GM23248 (cell line): ENCODE measurements around the gene ARHGAP24. TPM values are rescaled to one million over a fixed set of nuclear protein-coding genes. Genes with fewer than 3 reads are reported as not detected.

Experiments
- DNase-seq: peaks from one replicate; pipeline ENCODE4 v3.0.0-alpha.2; 2015
- H2AFZ ChIP-seq: fragments of 200-600 bp; sonication (generic); 2 replicates; pipeline ENCODE4 v1.6.1; 2016; ENCODE audit warnings: antibody characterized with exemption
- H3F3A ChIP-seq: fragments of 200-600 bp; sonication (generic); 2 replicates; pipeline ENCODE4 v1.6.1; 2016; ENCODE audit warnings: mild to moderate bottlenecking, antibody characterized with exemption, mixed run types; ENCODE audit not compliant: insufficient read depth
- H3K27ac ChIP-seq: fragments of 200-600 bp; sonication (generic); 2 replicates; pipeline ENCODE4 v1.5.1; 2016; ENCODE audit warnings: mild to moderate bottlenecking
- H3K27me3 ChIP-seq: fragments of 200-600 bp; sonication (generic); replicated peaks from 2 replicates; pipeline ENCODE4 v1.6.1; 2016; ENCODE audit warnings: mild to moderate bottlenecking; ENCODE audit not compliant: insufficient read depth
- H3K36me3 ChIP-seq: fragments of 200-600 bp; sonication (generic); 2 replicates; pipeline ENCODE4 v1.6.1; 2016; ENCODE audit warnings: low read depth, mild to moderate bottlenecking
- H3K4me1 ChIP-seq: fragments of 200-600 bp; sonication (generic); 2 replicates; pipeline ENCODE4 v1.6.1; 2016; ENCODE audit warnings: mild to moderate bottlenecking; ENCODE audit not compliant: insufficient read depth
- H3K4me2 ChIP-seq: fragments of 200-600 bp; sonication (generic); one replicate; pipeline ENCODE4 v1.6.1; 2016; ENCODE audit warnings: mild to moderate bottlenecking; ENCODE audit not compliant: unreplicated experiment
- H3K4me3 ChIP-seq: fragments of 200-600 bp; sonication (generic); 2 replicates; pipeline ENCODE4 v1.5.1; 2016; ENCODE audit warnings: mild to moderate bottlenecking
- H3K79me2 ChIP-seq: fragments of 200-600 bp; sonication (generic); 2 replicates; pipeline ENCODE4 v1.6.1; 2016; ENCODE audit warnings: mild to moderate bottlenecking; ENCODE audit not compliant: insufficient read depth
- H3K9ac ChIP-seq: fragments of 200-600 bp; sonication (generic); 2 replicates; pipeline ENCODE4 v1.6.1; 2016; ENCODE audit warnings: mild to moderate bottlenecking
- H3K9me2 ChIP-seq: fragments of 200-600 bp; sonication (generic); 2 replicates; pipeline ENCODE4 v1.6.1; 2016; ENCODE audit warnings: mixed run types, mild to moderate bottlenecking, moderate library complexity; ENCODE audit not compliant: insufficient read depth
- H3K9me3 ChIP-seq: fragments of 200-600 bp; sonication (generic); one replicate; pipeline ENCODE4 v1.6.1; 2017; ENCODE audit warnings: low read depth
- H4K20me1 ChIP-seq: fragments of 200-600 bp; sonication (generic); 2 replicates; pipeline ENCODE4 v1.6.0; 2016; ENCODE audit not compliant: insufficient read depth
- EZH2 ChIP-seq: fragments of 200-600 bp; sonication (generic); IDR thresholded peaks from 2 replicates; pipeline ENCODE4 v1.6.1; 2018; ENCODE audit warnings: antibody characterized with exemption, mild to moderate bottlenecking; ENCODE audit not compliant: insufficient read depth, poor library complexity, severe bottlenecking
- EZH2phosphoT487 ChIP-seq: fragments of 200-600 bp; sonication (generic); IDR thresholded peaks from 2 replicates; pipeline ENCODE4 v1.6.1; 2018; ENCODE audit warnings: antibody characterized with exemption, moderate library complexity, mild to moderate bottlenecking, low read depth; ENCODE audit not compliant: insufficient read depth
- WGBS, 2 experiments: methylation state at CpG; one replicate each; pipeline ENCODE4 v1.1.6; 2015 to 2017; ENCODE audit warnings: low lambda C conversion rate in 2 of 2, low coverage in 1 of 2; ENCODE audit errors: missing lambda C conversion rate in 2 of 2; 5-methylcytosine and 5-hydroxymethylcytosine counted together
- in situ Hi-C: fragments of 300-500 bp; cut with MboI; formaldehyde crosslinking; loops from 2 replicates; pipeline ENCODE4 v1.15.0; 2020
- polyA plus RNA-seq: library from polyadenylated mRNA; unstranded; fragments of >200 nt; fragmentation: Nextera tagmentation; extraction: Ambion mirVana; gene quantifications from 2 replicates; pipeline ENCODE4 v1.2.1, GENCODE V29; 2016
- total RNA-seq: library from RNA; depleted of rRNA; stranded (reverse); fragments of >200 nt; shearing (Covaris generic); gene quantifications from 2 replicates; pipeline ENCODE4 v1.2.3, GENCODE V29; 2014

Gene ARHGAP24
- total and polyA plus RNA-seq, 2 experiments from 2014 or later = 24.1 to 31.6 TPM

- DNase-seq = no peak
- peaks cover 37% of the 10 kb centered on the region for H3F3A ChIP-seq
- WGBS, 2 experiments = 57 to 59% methylated on average over 1 of the region's 1 CpG
- no peaks in the 10 kb centered on the region for H3K9me2 ChIP-seq
- no peaks in the 10 kb centered on the region for H3K27me3 ChIP-seq
- no peaks in the 10 kb centered on the region for H3K36me3 ChIP-seq
- no peak overlapping the region for H3K9ac ChIP-seq
- no peak overlapping the region for H2AFZ ChIP-seq
- peaks cover 73% of the 10 kb centered on the region for H3K4me1 ChIP-seq
- TF ChIP-seq EZH2 (no peak), EZH2phosphoT487 (no peak)
- in situ Hi-C loops = loop anchor here (25.0 kb wide), 1 partner anchor 828 kb away; no protein-coding TSS in a partner anchor
- H3K4me3 ChIP-seq = no peak overlapping the region
- H3K79me2 ChIP-seq = peaks cover 69% of the 10 kb centered on the region
- no peak overlapping the region for H3K4me2 ChIP-seq
- H4K20me1 ChIP-seq = no peaks in the 10 kb centered on the region
- no peaks in the 10 kb centered on the region for H3K9me3 ChIP-seq
- H3K27ac ChIP-seq = no peak overlapping the region
Measured at GRCh38 chr4:85965529-85965928, 490.6 kb downstream of the ARHGAP24 start.

- peaks cover 72% of the 10 kb centered on the region for H3K79me2 ChIP-seq
- no peak overlapping the region for H3K27ac ChIP-seq
- no peaks in the 10 kb centered on the region for H3K36me3 ChIP-seq
- no peaks in the 10 kb centered on the region for H4K20me1 ChIP-seq
- WGBS, 2 experiments = 10 to 27% methylated on average over 2 of the region's 2 CpGs
- DNase-seq = peak; percentile 47
- in situ Hi-C loops = loop anchor here (25.0 kb wide), 1 partner anchor 829 kb away; no protein-coding TSS in a partner anchor
- H3F3A ChIP-seq = peaks cover 37% of the 10 kb centered on the region
- H3K4me3 ChIP-seq = no peak overlapping the region
- H2AFZ ChIP-seq = no peak overlapping the region
- H3K4me1 ChIP-seq = peaks cover 78% of the 10 kb centered on the region
- H3K9ac ChIP-seq = no peak overlapping the region
- H3K9me2 ChIP-seq = no peaks in the 10 kb centered on the region
- H3K9me3 ChIP-seq = no peaks in the 10 kb centered on the region
- no peaks in the 10 kb centered on the region for H3K27me3 ChIP-seq
- H3K4me2 ChIP-seq = peak overlapping the region; percentile 24
- TF ChIP-seq EZH2phosphoT487 = no peak
- TF ChIP-seq EZH2 = no peak
Measured at GRCh38 chr4:85966373-85966772, 491.4 kb downstream of the ARHGAP24 start.

- Histone ChIP-seq H3K36me3 (no peaks in the 10 kb centered on the region), H3F3A (peaks cover 38% of the 10 kb centered on the region), H3K4me1 (peaks cover 76% of the 10 kb centered on the region), H3K9me2 (no peaks in the 10 kb centered on the region), H3K27me3 (no peaks in the 10 kb centered on the region), H3K4me2 (peak overlapping the region; percentile 59), H3K9me3 (no peaks in the 10 kb centered on the region), H3K79me2 (peaks cover 59% of the 10 kb centered on the region), H3K4me3 (no peak overlapping the region), H3K9ac (no peak overlapping the region), H2AFZ (no peak overlapping the region), H3K27ac (peak overlapping the region; percentile 50), H4K20me1 (no peaks in the 10 kb centered on the region)
- in situ Hi-C loops = loop anchor here (25.0 kb wide), 1 partner anchor 831 kb away; no protein-coding TSS in a partner anchor
- DNase-seq = peak; percentile 53
- 46 to 50% methylated on average over 2 of the region's 2 CpGs for WGBS, 2 experiments
- TF ChIP-seq EZH2phosphoT487 (no peak), EZH2 (no peak)
Measured at GRCh38 chr4:85967872-85968271, 492.9 kb downstream of the ARHGAP24 start.

GRCh38 chr4:85968945-85969819 lies 494.2 kb downstream of the ARHGAP24 start:
- 0 out of 2 replicates have a peak, but pooled peaks cover 2% of the 10 kb centered on the region for H3K36me3 ChIP-seq
- peaks cover 47% of the 10 kb centered on the region for H3K79me2 ChIP-seq
- H3K27me3 ChIP-seq = no peaks in the 10 kb centered on the region
- H2AFZ ChIP-seq = no peak overlapping the region
- WGBS, 2 experiments = 9% methylated on average over 3 of the region's 3 CpGs
- DNase-seq = peak; percentile 86
- no peaks in the 10 kb centered on the region for H4K20me1 ChIP-seq
- H3F3A ChIP-seq = peaks cover 41% of the 10 kb centered on the region
- peak overlapping the region; percentile 59 for H3K4me2 ChIP-seq
- no peak overlapping the region for H3K4me3 ChIP-seq
- H3K9ac ChIP-seq = no peak overlapping the region
- H3K27ac ChIP-seq = peak overlapping the region; percentile 50
- H3K9me2 ChIP-seq = no peaks in the 10 kb centered on the region
- in situ Hi-C loops = loop anchor here (25.0 kb wide), 1 partner anchor 832 kb away; no protein-coding TSS in a partner anchor
- TF ChIP-seq EZH2 = no peak
- TF ChIP-seq EZH2phosphoT487 = no peak
- H3K4me1 ChIP-seq = peaks cover 67% of the 10 kb centered on the region
- no peaks in the 10 kb centered on the region for H3K9me3 ChIP-seq
